GM12878 (cell line): ENCODE data around the gene ECT2L. TPM values are rescaled to one million over a fixed set of nuclear protein-coding genes. Genes with fewer than 3 reads are reported as not detected.

Experiments
- BRCA1 ChIP-seq: IDR thresholded peaks from 2 replicates; pipeline ENCODE4 v1.6.1; 2011; ENCODE audit warnings: low read depth, low read length, improper control_type of control experiment
- CHD1 ChIP-seq: IDR thresholded peaks from 2 replicates; pipeline ENCODE4 v1.6.1; 2012; ENCODE audit warnings: low read depth, low read length, improper control_type of control experiment
- CTCF ChIP-seq, 3 experiments: IDR thresholded peaks in 2 of 3; conservative IDR thresholded peaks in 1 of 3; 2 replicates each; pipeline ENCODE4 v1.5.1; 2011; ENCODE audit warnings: low read depth in 3 of 3, low read length in 3 of 3, mild to moderate bottlenecking in 3 of 3, control low read depth in 2 of 3, moderate library complexity in 2 of 3, inconsistent platforms in 1 of 3, mixed read lengths in 1 of 3; ENCODE audit not compliant: control insufficient read depth in 2 of 3, insufficient read depth in 1 of 3; ENCODE audit errors: extremely low read depth in 1 of 3
- ETV6 ChIP-seq, 2 experiments: fragments of 450-650 bp in 1 of 2; IDR thresholded peaks in 1 of 2; conservative IDR thresholded peaks in 1 of 2; 2 replicates each; pipeline ENCODE4 v1.6.1; 2014; ENCODE audit warnings: antibody characterized with exemption in 1 of 2, borderline replicate concordance in 1 of 2, low read depth in 1 of 2, mild to moderate bottlenecking in 1 of 2, moderate library complexity in 1 of 2
- GABPA ChIP-seq: IDR thresholded peaks from 2 replicates; pipeline ENCODE4 v1.6.1; 2014; ENCODE audit warnings: antibody characterized with exemption, low read depth, mild to moderate bottlenecking, inconsistent platforms
- GATAD2B ChIP-seq: fragments of 450-650 bp; conservative IDR thresholded peaks from 2 replicates; pipeline ENCODE4 v1.6.1; 2017; ENCODE audit warnings: low read depth, mild to moderate bottlenecking, moderate library complexity
- PRDM15 ChIP-seq: fragments of 450-650 bp; formaldehyde crosslinking; IDR thresholded peaks from 2 replicates; pipeline ENCODE4 v1.4.0; 2020; ENCODE audit warnings: mild to moderate bottlenecking, moderate library complexity
- RAD51 ChIP-seq: fragments of 450-650 bp; IDR thresholded peaks from 2 replicates; pipeline ENCODE4 v1.6.1; 2016; ENCODE audit warnings: moderate library complexity, mild to moderate bottlenecking, inconsistent platforms
- RELB ChIP-seq: fragments of 450-650 bp; IDR thresholded peaks from 2 replicates; pipeline ENCODE4 v1.6.1; 2017; ENCODE audit warnings: low read depth, mild to moderate bottlenecking, moderate library complexity
- SPI1 ChIP-seq: IDR thresholded peaks from 2 replicates; pipeline ENCODE4 v1.6.1; 2011; ENCODE audit warnings: low read depth, mild to moderate bottlenecking, low read length, moderate library complexity, borderline replicate concordance; ENCODE audit not compliant: insufficient read depth
- ZSCAN29 ChIP-seq: fragments of 450-650 bp; IDR thresholded peaks from 2 replicates; pipeline ENCODE4 v1.6.1; 2017; ENCODE audit warnings: mild to moderate bottlenecking, moderate library complexity
- polyA plus RNA-seq, 11 experiments: library from polyadenylated mRNA; depleted of rRNA in 4 of 11; unstranded in 6 of 11; stranded (reverse) in 5 of 11; fragments of >200 nt; fragmentation: Nextera tagmentation in 4 of 11; fragmentation: Illumina TruSeq in 1 of 11; extraction: Ambion mirVana in 4 of 11; extraction: Trizol in 1 of 11; gene quantifications; 1 replicate in 1 of 11; 2 replicates in 10 of 11; pipeline versions ENCODE4 v1.2.1 to v1.2.3, GENCODE V29; 2011 to 2016; ENCODE audit warnings: inconsistent platforms in 2 of 11, missing spikeins in 2 of 11, low read depth in 1 of 11
- total RNA-seq, 4 experiments: library from RNA; depleted of rRNA in 3 of 4; stranded (reverse); fragments of >200 nt in 3 of 4; fragmentation: Illumina TruSeq in 1 of 4; extraction: Trizol in 1 of 4; gene quantifications; 2 replicates each; pipeline versions ENCODE4 v1.2.1 to v1.2.3, GENCODE V29; 2013 to 2021
- TF ChIP-seq, protein P1 (sequence below): IDR thresholded peaks from 2 replicates; pipeline ENCODE4 v1.6.1; 2011; ENCODE audit warnings: borderline replicate concordance, low read depth, mild to moderate bottlenecking, moderate library complexity, low read length; ENCODE audit not compliant: insufficient read depth, poor library complexity, severe bottlenecking
- TF ChIP-seq, protein P2 (sequence below): IDR thresholded peaks from 2 replicates; pipeline ENCODE4 v1.6.1; 2011; ENCODE audit warnings: borderline replicate concordance, low read depth, mild to moderate bottlenecking, moderate library complexity, mixed read lengths, low read length; ENCODE audit not compliant: insufficient read depth; ENCODE audit errors: extremely low read length
- TF ChIP-seq, protein P3 (sequence below): fragments of 450-650 bp; IDR thresholded peaks from 2 replicates; pipeline ENCODE4 v1.6.1; 2017; ENCODE audit warnings: antibody characterized with exemption, mild to moderate bottlenecking, moderate library complexity

Gene ECT2L
- total and polyA plus RNA-seq, 10 of the 15 experiments (the other 5 are each of a cell fraction or from before 2014, with no cell fraction given) = 0.05 to 0.09 TPM; not detected in 8

DNA sequence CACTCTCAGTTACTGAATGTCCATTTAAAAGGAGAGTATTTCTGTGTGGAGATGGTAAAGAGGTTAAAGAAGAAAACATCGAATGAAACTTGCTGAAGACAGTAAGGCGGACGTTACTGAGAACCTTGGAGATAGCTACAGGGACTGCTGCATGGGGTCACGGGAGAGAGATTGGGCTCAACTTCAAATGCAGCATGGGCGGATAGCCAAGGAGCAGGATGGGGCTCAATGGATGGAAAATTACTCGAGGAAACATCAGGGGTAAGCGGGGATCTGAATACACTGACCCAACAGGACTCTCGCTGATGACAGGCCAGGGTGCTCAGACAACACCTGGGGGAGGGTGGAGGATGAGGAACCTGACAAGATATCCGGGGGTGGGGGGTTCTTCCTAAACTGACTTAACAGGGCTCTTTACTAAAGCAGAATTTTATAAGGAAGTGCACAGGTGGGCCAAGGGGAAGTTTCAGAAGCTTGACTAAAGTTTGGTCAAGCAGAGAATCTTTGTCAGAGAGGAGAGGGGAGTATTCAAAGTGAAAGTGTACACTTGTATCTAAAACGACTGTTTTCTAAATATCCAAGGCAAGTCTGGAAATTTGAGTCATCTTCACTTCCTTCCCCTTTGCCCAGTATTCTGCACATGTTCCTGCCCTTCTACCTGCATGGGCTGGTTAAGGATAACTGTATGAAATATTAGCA is 22.8 kb downstream of the ECT2L start (continued):
- TF ChIP-seq, protein P1, sequence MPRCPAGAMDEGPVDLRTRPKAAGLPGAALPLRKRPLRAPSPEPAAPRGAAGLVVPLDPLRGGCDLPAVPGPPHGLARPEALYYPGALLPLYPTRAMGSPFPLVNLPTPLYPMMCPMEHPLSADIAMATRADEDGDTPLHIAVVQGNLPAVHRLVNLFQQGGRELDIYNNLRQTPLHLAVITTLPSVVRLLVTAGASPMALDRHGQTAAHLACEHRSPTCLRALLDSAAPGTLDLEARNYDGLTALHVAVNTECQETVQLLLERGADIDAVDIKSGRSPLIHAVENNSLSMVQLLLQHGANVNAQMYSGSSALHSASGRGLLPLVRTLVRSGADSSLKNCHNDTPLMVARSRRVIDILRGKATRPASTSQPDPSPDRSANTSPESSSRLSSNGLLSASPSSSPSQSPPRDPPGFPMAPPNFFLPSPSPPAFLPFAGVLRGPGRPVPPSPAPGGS = peak; percentile 70
- TF ChIP-seq ZSCAN29 = no peak
- TF ChIP-seq CTCF (IDR thresholded peaks at IDR 0.05 in 2 of 3, conservative IDR thresholded peaks at IDR 0.05 in 1 of 3; ENCODE audit: control insufficient read depth in 2 of 3, extremely low read depth in 1 of 3, insufficient read depth in 1 of 3, low read depth in 3 of 3, low read length in 3 of 3) = no peak
- TF ChIP-seq BRCA1 = no peak
- TF ChIP-seq RELB = peak; percentile 60
- TF ChIP-seq ETV6 (conservative IDR thresholded peaks at IDR 0.05 in 1 of 2, IDR thresholded peaks at IDR 0.05 in 1 of 2; ENCODE audit: borderline replicate concordance in 1 of 2, low read depth in 1 of 2) = peak in 1 of 2 experiments; percentile 97; a peak in 2 of 4 replicates
- no peak for TF ChIP-seq PRDM15 (CRISPR knock-in tag)
- no peak for TF ChIP-seq RAD51
- TF ChIP-seq, protein P2, sequence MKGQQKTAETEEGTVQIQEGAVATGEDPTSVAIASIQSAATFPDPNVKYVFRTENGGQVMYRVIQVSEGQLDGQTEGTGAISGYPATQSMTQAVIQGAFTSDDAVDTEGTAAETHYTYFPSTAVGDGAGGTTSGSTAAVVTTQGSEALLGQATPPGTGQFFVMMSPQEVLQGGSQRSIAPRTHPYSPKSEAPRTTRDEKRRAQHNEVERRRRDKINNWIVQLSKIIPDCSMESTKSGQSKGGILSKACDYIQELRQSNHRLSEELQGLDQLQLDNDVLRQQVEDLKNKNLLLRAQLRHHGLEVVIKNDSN = no peak
- peak; percentile 64; the same call in 1 of the 2 replicates for TF ChIP-seq GABPA
- TF ChIP-seq, protein P3, sequence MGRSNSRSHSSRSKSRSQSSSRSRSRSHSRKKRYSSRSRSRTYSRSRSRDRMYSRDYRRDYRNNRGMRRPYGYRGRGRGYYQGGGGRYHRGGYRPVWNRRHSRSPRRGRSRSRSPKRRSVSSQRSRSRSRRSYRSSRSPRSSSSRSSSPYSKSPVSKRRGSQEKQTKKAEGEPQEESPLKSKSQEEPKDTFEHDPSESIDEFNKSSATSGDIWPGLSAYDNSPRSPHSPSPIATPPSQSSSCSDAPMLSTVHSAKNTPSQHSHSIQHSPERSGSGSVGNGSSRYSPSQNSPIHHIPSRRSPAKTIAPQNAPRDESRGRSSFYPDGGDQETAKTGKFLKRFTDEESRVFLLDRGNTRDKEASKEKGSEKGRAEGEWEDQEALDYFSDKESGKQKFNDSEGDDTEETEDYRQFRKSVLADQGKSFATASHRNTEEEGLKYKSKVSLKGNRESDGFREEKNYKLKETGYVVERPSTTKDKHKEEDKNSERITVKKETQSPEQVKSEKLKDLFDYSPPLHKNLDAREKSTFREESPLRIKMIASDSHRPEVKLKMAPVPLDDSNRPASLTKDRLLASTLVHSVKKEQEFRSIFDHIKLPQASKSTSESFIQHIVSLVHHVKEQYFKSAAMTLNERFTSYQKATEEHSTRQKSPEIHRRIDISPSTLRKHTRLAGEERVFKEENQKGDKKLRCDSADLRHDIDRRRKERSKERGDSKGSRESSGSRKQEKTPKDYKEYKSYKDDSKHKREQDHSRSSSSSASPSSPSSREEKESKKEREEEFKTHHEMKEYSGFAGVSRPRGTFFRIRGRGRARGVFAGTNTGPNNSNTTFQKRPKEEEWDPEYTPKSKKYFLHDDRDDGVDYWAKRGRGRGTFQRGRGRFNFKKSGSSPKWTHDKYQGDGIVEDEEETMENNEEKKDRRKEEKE = no peak
- no peak for TF ChIP-seq CHD1
- peak; percentile 83 for TF ChIP-seq SPI1
- TF ChIP-seq GATAD2B = 0 out of 2 replicates have a peak, but pooled peaks have one; percentile 19
